NCI-H1092 treated with DMSO at 0.1 percent for 48 hours (cell line): ENCODE measurements around the gene PFKFB3.

Experiments used
- DNase-seq: peaks from one replicate; lab custom pipeline; 2025; lab: John Stamatoyannopoulos, UW

Gene PFKFB3

DNA sequence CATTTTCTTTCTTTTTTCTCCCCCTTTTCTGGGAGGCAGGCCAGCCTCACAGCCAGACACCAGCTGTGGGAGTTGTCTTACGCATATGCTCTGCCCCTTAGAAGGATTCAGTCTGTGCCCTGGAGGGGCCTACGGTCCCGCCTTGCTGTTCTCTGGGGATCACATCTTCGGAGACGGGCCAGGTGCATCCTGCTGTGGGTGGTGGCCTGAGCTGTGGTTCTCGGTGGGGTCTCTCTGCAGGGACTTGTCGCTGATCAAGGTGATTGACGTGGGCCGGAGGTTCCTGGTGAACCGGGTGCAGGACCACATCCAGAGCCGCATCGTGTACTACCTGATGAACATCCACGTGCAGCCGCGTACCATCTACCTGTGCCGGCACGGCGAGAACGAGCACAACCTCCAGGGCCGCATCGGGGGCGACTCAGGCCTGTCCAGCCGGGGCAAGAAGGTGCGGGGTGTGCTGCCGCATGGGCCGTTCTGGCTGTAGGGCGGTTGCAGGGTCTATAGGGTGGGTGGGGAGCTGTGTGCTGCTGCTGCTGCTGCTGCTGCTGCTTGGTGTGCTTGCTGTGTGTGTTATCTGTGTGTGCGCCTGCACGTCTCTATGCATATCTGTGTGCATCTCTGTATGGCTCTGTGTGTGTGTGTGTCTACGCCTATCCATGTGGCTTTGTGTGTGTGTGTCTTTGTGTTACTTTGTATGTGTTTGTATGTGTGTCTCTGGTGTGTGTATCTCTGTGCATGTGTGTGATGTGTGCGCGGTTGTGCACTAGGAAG lies 17.9 kb downstream of the PFKFB3 start:
- DNase-seq, result no peak

DNA sequence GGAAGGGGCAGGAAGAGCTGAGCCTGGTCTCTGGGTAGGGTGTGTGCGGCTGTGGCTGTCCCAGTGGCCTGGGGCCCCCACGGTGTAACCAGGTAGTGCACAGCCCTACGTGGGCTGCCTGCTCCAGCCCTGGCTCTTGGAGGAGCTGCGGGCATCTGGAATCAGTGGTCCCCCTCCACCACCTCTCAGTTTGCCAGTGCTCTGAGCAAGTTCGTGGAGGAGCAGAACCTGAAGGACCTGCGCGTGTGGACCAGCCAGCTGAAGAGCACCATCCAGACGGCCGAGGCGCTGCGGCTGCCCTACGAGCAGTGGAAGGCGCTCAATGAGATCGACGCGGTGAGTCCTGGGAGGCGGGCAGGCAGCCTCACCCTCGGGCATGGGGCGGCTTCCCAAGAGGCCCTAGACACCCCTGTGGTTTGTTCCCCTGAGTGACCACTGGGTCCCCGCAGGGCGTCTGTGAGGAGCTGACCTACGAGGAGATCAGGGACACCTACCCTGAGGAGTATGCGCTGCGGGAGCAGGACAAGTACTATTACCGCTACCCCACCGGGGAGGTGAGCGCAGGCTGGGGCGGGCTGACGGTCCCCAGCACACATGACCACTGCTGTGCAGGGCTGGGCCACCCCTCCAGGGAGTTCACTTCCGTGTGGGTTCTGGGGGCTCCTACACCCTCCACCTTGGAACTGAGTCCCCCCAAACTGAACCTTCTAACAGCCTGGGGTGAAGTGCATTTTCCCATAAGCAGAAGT lies 18.6 kb downstream of the PFKFB3 start:
- no peak for DNase-seq

DNA sequence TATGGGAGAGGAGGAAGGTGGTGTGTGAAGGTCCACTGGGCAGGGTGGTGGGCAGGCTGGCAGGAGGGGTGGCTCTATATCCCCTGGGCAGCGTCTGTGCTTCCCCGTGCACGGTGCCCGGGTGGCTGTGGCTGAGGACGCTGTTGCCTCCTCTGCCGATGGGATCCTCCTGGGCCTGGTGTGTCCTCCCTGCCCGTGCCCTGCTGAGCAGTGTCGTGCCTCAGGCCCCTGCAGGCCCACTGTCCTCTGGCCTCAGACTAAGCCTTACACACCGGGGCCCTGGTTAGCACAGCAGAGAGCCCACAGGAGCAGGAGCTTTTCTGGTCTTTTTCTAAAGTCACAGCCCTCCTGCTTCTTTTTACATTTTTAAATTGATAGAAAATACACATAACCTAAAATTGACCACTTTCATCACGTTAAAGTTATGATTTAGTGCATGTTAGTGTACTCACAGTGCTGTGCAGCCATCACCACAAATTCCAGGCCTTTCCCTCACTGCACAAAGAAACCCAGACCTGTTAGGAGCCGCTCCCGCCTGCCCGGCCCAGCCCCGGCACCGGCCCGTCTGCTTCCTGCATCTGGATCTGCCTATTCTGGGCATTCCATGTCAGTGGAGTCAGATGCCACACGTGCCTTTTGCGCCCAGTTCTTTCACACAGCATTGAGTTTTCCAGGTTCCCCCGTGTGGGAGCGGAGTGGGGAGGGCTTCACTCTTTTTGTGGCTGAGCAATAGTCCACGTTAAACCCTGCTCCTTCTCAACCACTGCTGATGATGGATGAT lies 19.4 kb downstream of the PFKFB3 start:
- DNase-seq, result no peak

DNA sequence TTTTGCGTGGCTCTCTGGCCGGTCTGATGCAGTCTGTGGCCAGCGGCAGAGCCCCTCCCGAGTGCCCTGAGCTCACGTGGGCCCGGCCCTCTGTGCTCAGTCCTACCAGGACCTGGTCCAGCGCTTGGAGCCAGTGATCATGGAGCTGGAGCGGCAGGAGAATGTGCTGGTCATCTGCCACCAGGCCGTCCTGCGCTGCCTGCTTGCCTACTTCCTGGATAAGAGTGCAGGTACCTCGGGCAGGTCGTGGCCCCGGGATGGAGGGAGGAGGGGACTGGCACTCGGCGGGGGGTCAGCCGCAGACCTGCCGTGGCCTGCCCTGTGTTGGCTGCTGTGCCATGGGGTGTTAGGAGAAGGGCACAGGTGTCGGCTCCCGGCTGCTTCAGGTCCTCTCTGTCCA lies 20.0 kb downstream of the PFKFB3 start:
- no peak for DNase-seq

DNA sequence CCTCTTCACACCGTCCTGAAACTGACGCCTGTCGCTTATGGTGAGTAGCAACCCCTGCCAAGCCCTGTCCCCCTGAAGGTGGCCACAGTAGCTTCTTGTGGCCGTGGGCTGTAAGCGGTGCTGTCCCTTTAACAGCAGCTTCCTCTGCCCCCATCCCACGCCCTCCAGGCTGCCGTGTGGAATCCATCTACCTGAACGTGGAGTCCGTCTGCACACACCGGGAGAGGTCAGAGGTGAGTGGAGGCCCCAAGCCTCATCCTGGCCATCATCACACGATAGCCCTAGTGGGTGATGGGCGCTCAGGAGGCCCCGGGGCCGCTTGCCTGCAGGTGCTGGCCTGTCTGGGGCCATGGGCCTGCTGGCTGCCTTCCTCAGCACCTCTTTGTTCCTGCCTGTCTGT lies 21.2 kb downstream of the PFKFB3 start:
- no peak for DNase-seq

DNA sequence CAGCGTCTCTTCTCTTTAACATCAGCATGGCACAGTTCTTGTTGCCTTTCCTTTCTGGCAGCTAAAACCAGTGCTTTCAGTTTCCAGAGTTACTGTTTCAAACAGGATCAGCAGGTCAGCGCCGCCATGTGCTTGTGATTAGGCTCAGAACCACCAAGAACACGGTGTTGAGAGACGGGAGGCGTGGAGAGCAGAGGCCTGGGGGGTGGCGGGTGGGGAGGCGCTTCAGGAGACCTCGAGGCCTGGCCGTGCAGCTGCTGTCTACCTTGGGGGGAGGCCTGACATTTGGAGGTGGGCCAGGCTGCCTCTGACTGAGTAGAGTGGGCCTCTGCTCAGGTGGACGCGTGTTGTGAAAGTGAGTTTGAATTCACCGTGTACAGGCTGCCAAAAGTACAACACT lies 22.0 kb downstream of the PFKFB3 start:
- DNase-seq, result no peak

DNA sequence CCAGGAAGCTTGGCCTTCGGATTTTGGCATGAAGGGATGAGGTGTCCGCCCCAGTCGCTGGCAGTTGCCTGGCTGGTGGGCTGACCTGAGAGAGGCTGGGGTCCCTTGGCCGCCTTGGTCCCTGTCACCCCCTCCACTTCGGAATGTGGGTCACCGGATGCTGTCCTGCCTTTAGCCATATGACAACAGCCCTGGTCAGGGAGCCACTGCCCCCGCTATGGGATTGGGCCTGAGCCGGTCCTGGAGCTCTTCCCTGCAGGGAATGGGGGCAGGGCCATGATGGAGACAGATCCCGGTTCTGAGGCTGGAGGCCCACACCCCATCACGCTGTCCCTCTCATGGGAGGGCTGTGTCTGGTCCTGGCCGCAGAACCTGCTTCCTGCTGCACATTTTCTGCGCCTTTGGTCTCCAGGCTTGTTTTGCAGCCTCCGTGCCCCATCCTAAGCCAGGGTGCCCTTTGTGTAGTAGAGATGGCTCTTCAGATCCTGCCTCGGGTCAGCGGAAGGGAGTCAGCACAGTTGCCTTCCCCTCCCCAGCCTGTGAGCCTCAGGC lies 22.6 kb downstream of the PFKFB3 start:
- DNase-seq, result no peak

DNA sequence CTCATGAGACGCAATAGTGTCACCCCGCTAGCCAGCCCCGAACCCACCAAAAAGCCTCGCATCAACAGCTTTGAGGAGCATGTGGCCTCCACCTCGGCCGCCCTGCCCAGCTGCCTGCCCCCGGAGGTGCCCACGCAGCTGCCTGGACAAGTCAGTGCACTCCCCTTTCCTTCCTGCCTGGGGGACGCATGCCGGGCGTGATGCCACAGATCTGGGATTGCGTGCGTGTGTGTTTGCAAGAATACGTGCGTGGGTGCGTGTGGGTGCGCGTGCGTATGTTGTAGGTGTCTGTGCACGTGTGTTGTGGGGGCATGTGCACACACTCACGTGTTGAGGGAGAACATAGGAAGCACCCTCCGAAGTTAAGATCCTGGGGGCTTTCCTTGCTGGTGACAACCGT lies 23.5 kb downstream of the PFKFB3 start:
- no peak for DNase-seq

DNA sequence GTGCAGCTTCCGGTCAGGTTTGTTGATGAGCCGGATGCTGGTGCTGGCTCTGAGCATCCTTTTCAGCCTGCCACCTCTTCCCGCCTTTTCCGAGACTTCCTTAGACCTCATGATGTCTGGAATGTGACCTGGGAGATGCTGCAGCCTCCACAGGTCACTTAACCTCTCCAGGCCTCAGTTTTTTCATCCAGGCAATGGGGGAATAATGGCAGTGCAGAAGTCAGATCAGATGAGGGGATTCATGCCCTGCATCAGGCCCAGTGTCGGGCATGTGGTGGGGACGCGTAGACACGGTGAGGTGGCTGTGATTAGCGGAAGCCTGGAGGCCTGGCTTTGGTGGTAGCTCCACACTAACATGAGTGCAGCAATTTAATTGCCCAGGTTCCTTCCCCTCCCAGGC lies 24.6 kb downstream of the PFKFB3 start:
- DNase-seq, result no peak

DNA sequence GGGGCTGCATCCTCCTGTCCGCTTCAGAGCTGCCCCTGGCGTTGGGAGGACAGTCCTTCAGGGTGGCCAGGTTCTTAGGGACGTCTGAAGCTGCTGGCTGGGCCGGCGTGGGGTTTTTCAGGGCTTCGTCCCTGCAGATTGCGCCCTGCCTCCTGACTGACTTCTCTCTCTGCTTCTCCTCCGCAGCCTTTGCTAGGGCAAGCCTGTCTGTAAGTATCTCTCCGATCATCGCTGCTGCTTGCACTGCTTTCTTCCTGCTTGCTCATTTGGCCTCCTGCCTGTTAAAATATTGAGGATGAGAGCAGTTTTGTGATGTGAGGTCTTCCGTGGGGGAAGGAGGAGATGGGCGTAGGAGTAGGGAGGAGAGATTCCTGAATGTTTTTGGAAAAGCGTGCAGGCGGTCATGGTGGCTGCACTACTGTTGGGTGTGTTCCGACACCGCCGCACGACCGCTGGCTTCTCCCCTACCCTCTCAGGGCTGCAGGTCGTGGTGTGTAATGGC lies 25.3 kb downstream of the PFKFB3 start:
- DNase-seq, result no peak

DNA sequence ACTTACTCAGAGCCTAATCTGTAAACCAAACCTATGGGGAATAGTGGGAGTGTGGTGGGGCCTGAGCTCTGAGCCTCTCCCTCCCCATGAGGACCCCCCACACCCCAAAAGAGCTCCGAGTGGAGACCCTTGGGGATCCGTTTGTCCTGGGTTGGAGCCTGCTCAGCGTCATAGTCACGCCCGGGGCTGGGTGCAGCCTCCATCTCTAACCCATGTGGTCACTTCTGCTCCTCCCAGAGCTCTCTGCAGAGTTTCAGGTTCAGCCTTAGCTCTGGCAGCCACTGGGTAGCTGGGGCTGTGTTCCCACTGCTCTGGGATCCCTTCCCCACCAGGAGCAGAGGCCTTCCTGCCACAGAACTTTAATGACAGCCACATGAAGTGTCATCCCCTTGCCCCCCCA lies 25.9 kb downstream of the PFKFB3 start:
- DNase-seq, result no peak

DNA sequence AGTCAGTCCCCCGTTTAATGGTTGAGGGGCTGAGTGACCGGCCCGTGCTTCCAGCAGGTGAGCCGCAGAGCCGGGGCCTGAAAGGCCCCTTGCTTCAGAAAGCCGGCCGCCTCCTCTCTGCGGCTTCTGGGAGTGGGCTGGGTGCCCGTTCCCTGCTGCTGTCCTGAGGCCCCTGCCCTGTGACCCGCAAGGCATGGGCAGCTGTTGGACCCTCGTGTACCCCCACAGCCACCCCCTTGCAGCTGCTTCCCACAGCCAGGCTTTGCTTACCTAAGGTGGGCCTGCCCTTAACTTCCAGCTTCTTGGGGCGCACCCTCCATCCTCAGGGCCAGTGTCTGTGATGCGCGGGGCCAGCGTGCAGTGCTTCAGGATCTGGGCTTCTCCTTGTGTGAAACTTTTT lies 26.6 kb downstream of the PFKFB3 start:
- DNase-seq, result no peak

DNA sequence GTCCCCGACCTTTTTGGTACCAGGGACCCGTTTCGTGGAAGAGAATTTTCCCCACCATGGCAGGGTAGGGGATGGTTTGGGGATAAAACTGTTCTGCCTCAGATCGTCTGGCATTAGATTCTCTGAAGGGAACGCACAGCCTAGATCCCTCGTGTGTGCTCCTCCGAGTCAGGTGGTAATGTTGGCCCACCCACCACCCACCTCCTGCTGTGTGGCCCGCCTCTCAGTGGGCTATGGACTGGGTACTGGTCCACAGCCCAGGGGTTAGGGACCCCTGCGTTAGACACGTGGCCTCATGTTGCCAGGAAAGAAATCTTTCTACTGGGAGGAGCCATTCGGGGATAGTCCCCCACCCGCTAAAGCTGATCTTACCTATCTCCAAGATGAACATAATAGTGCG lies 27.0 kb downstream of the PFKFB3 start:
- DNase-seq, result no peak

DNA sequence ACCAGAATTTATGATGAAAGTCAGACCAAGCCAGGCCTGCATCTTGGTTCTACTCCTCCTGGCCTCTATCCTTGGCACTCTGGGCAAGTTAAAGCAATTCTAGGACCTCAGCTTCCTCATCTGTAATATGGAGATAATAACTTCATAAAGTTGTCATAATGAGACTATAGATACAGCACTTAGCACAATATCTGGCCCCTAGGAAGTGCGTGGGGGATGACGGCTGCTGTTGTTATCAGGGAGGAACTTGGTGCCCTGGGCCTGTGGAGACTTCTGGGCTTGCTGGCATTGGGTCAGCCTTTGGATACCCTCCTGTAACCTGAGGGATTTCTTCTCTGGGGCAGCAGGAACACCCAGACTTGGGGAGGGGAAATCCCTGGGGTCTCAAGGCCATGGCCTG lies 27.6 kb downstream of the PFKFB3 start:
- no peak for DNase-seq

DNA sequence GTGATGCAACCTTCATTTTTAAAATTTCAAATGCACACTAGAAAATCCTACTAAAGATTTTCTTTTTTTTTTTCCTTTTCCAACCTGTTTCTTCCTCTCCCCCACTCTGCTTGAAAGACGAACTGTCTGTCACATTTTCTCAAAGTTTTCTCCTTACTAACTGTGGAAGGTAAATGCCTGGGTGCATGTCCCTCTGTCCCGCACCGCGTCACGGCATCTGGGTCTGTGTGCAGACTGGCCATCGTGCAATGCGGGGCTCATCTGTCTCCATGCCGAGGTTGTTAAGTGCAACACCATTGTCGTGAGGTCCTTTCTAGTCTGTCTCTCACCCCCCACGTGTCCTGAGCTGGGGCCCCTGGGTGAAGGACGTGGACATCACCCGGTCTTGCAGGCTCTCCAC lies 28.4 kb downstream of the PFKFB3 start:
- DNase-seq, result no peak

DNA sequence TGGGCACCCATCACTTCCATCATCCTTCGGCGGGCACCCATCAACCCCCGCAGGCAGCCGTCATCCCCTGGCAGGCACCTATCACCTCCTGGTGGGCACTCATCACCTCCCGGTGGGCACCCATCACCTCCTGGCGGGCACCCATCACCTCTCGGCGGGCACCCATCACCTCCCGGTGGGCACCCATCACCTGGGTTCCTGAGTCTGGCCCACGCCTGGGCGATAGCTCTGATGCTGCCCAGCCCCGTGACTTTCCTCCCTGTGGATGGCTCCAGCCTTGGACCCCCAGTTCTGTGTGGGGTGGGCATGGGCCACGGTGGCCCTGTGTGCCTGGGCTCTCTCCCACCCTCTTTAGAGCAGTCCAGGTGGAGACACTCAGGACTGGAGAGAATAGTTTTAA lies 29.0 kb downstream of the PFKFB3 start:
- no peak for DNase-seq

DNA sequence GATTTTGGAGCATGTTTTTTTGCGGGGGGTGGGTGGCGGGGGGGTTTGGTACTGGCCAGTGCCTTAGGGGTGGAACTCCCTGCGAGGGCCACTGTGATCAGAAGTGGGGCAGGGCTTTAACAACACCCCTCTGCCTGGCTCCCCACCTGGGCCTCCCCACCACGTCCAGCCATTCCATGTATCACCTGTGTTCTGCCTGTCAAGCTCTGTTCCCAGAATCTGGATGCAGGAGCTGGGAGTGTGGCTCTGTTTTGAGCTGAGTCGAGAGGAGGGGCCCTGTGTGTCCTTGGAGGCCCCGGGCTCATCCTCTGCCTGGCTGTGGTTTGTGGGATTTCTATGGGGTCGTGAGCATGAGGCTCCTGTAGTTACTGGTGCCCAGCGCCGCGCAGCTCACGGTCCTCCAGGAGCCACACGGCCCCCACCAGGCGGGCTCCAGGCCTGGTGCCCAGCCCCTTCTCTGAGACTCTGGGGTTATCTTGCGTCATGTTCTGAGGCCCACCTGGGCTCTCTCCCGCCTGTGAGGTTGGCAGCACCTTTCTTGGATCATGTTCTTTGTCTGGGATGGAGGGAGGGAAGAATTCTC lies 29.6 kb downstream of the PFKFB3 start:
- no peak for DNase-seq

DNA sequence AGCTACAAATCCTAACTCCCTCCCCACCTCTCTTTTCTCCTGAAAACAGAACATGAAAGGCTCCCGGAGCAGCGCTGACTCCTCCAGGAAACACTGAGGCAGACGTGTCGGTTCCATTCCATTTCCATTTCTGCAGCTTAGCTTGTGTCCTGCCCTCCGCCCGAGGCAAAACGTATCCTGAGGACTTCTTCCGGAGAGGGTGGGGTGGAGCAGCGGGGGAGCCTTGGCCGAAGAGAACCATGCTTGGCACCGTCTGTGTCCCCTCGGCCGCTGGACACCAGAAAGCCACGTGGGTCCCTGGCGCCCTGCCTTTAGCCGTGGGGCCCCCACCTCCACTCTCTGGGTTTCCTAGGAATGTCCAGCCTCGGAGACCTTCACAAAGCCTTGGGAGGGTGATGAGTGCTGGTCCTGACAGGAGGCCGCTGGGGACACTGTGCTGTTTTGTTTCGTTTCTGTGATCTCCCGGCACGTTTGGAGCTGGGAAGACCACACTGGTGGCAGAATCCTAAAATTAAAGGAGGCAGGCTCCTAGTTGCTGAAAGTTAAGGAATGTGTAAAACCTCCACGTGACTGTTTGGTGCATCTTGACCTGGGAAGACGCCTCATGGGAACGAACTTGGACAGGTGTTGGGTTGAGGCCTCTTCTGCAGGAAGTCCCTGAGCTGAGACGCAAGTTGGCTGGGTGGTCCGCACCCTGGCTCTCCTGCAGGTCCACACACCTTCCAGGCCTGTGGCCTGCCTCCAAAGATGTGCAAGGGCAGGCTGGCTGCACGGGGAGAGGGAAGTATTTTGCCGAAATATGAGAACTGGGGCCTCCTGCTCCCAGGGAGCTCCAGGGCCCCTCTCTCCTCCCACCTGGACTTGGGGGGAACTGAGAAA lies 30.4 kb downstream of the PFKFB3 start:
- no peak for DNase-seq

DNA sequence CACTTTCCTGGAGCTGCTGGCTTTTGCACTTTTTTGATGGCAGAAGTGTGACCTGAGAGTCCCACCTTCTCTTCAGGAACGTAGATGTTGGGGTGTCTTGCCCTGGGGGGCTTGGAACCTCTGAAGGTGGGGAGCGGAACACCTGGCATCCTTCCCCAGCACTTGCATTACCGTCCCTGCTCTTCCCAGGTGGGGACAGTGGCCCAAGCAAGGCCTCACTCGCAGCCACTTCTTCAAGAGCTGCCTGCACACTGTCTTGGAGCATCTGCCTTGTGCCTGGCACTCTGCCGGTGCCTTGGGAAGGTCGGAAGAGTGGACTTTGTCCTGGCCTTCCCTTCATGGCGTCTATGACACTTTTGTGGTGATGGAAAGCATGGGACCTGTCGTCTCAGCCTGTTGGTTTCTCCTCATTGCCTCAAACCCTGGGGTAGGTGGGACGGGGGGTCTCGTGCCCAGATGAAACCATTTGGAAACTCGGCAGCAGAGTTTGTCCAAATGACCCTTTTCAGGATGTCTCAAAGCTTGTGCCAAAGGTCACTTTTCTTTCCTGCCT lies 31.1 kb downstream of the PFKFB3 start:
- no peak for DNase-seq

DNA sequence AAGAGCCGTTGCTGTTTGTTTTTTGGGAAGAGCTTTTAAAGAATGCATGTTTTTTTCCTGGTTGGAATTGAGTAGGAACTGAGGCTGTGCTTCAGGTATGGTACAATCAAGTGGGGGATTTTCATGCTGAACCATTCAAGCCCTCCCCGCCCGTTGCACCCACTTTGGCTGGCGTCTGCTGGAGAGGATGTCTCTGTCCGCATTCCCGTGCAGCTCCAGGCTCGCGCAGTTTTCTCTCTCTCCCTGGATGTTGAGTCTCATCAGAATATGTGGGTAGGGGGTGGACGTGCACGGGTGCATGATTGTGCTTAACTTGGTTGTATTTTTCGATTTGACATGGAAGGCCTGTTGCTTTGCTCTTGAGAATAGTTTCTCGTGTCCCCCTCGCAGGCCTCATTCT lies 31.6 kb downstream of the PFKFB3 start:
- no peak for DNase-seq
